ENCODE results near the gene SMIM35.

- TF ChIP-seq CTCF (IDR thresholded peaks at IDR 0.05; ENCODE audit: low read depth, low read length, poor library complexity, severe bottlenecking) = no peak
- TF ChIP-seq EZH2phosphoT487 (IDR thresholded peaks at IDR 0.05; ENCODE audit: borderline replicate concordance, low read length) = no peak
These were observed 35.6 kb downstream of the SMIM35 start for GRCh38 chr11:118051136-118051610.

All from DOHH2 (cell line).